Panc1 (cell line): ENCODE data around the gene GMPPA.

Experiments
- CTCF ChIP-seq: fragments of 450-650 bp; IDR thresholded peaks from 2 replicates; pipeline ENCODE4 v1.5.1; 2017; ENCODE audit warnings: mild to moderate bottlenecking
- POLR2AphosphoS5 ChIP-seq: IDR thresholded peaks from 2 replicates; pipeline ENCODE4 v1.6.1; 2012; ENCODE audit warnings: mild to moderate bottlenecking, low read depth, low read length, moderate library complexity
- REST ChIP-seq, 2 experiments: IDR thresholded peaks; 2 replicates each; pipeline ENCODE4 v1.6.1; 2011 to 2012; ENCODE audit warnings: low read depth in 2 of 2, control low read depth in 1 of 2, low read length in 1 of 2, mild to moderate bottlenecking in 1 of 2, moderate library complexity in 1 of 2; ENCODE audit not compliant: insufficient read depth in 1 of 2

DNA sequence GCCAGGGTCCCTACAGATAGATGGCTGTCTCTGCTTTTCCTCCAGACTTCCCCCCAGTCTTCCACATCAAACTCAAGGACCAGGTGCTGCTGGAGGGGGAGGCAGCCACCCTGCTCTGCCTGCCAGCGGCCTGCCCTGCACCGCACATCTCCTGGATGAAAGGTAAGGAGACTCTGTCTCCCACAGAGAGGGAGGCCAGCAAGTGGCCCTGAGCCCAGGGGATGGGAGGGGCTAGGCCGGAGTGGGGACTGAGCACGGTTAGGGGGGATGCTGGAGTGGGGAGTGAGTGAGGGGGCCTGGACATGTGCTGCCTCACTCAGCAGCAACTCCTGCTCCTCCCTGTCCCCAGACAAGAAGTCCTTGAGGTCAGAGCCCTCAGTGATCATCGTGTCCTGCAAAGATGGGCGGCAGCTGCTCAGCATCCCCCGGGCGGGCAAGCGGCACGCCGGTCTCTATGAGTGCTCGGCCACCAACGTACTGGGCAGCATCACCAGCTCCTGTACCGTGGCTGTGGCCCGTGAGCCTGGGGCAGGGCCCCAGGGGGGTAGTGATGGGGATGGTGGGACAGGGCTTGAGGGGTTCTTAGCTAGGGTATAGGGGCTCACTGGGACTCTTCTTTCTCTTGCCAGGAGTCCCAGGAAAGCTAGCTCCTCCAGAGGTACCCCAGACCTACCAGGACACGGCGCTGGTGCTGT lies 10.4 kb upstream of the GMPPA start:
- TF ChIP-seq CTCF (no peak), REST (IDR thresholded peaks at IDR 0.05; ENCODE audit: insufficient read depth in 1 of 2, low read depth in 2 of 2, low read length in 1 of 2) (no peak), POLR2AphosphoS5 (no peak)
